ENCODE results near the gene UPK3A. TPM values are rescaled to one million over a fixed set of nuclear protein-coding genes. Genes with fewer than 3 reads are reported as not detected.
A peak's percentile ranks its signal among the peaks of the same experiment; 100 is the strongest.

Gene UPK3A
- total RNA-seq, 1 experiment from 2014 or later, result 2.0 TPM

DNA sequence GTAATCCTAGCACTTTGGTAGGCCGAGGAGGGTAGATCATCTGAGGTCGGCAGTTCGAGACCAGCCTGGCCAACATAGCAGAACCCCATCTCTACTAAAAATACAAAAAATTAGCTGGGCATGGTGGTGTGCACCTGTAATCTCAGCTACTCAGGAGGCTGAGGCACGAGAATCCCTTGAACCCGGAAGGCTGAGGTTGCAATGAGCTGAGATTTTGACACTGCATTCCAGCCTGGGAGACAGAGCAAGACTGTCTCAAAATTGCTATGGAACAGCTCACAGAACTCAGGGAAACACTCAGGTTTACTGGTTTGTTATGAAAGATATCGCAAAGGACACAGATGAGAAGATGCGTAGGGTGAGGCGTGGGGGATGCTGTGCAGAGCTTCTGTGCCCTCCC lies 27.7 kb downstream of the UPK3A start:
- Mint-ChIP-seq H3K27me3 (ENCODE audit: insufficient read depth, unreplicated experiment) (no peaks in the 10 kb centered on the region), H3K36me3 (ENCODE audit: insufficient read depth, unreplicated experiment) (peaks cover 46% of the 10 kb centered on the region), H3K4me3 (ENCODE audit: unreplicated experiment) (peak overlapping the region; percentile 47), H3K4me1 (ENCODE audit: low read depth, unreplicated experiment) (peaks cover 46% of the 10 kb centered on the region), H3K27ac (ENCODE audit: unreplicated experiment) (peak overlapping the region; percentile 82), H3K9me3 (ENCODE audit: unreplicated experiment) (no peaks in the 10 kb centered on the region)
- Histone ChIP-seq H3K36me3 (ENCODE audit: control insufficient read depth, insufficient read depth, low read length) (peaks cover 2% of the 10 kb centered on the region; the same call in 1 of the 2 replicates), H3K4me1 (peaks cover 71% of the 10 kb centered on the region), H3K9me3 (no peaks in the 10 kb centered on the region), H3K4me3 (ENCODE audit: low read depth, low read length) (no peak overlapping the region), H3K27me3 (replicated peaks; ENCODE audit: control insufficient read depth, insufficient read depth, low read length) (no peaks in the 10 kb centered on the region)
- POLR2A ChIA-PET, result no interaction called here
- CTCF ChIA-PET, result no interaction called here
- intact Hi-C loops (cut with micrococcal nuclease; ENCODE audit: unreplicated experiment), result no loop called here
- no peak for DNase-seq
- no TSS peak for BruUV-seq (replicated peaks)
- TF ChIP-seq, protein P1, sequence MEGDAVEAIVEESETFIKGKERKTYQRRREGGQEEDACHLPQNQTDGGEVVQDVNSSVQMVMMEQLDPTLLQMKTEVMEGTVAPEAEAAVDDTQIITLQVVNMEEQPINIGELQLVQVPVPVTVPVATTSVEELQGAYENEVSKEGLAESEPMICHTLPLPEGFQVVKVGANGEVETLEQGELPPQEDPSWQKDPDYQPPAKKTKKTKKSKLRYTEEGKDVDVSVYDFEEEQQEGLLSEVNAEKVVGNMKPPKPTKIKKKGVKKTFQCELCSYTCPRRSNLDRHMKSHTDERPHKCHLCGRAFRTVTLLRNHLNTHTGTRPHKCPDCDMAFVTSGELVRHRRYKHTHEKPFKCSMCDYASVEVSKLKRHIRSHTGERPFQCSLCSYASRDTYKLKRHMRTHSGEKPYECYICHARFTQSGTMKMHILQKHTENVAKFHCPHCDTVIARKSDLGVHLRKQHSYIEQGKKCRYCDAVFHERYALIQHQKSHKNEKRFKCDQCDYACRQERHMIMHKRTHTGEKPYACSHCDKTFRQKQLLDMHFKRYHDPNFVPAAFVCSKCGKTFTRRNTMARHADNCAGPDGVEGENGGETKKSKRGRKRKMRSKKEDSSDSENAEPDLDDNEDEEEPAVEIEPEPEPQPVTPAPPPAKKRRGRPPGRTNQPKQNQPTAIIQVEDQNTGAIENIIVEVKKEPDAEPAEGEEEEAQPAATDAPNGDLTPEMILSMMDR (IDR thresholded peaks at IDR 0.05; ENCODE audit: insufficient read depth in 1 of 2, low read depth in 1 of 2, low read length in 1 of 2, severe bottlenecking in 1 of 2, unreplicated experiment in 1 of 2), result no peak

DNA sequence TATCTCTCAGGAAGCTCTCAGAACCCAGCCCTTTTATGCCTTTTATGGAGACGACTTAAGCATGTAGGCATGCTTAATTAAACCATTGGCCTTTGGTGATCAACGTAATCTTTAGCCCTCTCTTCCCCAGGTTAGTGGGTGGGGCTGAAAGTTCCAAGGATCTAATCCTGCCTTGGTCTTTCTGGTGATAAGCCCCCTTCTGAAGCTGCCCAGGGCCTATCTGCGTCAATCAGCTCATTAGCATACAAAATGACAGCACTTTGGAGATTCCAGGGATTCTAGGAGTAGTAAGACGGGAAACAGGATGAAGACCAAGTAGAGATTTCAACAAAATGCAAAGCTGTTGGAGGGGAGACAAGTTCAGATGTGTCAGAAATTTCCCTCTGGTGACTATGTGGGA lies 28.1 kb downstream of the UPK3A start:
- Histone ChIP-seq H3K9me3 (no peaks in the 10 kb centered on the region), H3K4me3 (ENCODE audit: low read depth, low read length) (no peak overlapping the region), H3K27me3 (replicated peaks; ENCODE audit: control insufficient read depth, insufficient read depth, low read length) (no peaks in the 10 kb centered on the region), H3K36me3 (ENCODE audit: control insufficient read depth, insufficient read depth, low read length) (peaks cover 2% of the 10 kb centered on the region; the same call in 1 of the 2 replicates), H3K4me1 (peaks cover 75% of the 10 kb centered on the region)
- TF ChIP-seq, protein P1 (IDR thresholded peaks at IDR 0.05; ENCODE audit: insufficient read depth in 1 of 2, low read depth in 1 of 2, low read length in 1 of 2, severe bottlenecking in 1 of 2, unreplicated experiment in 1 of 2), result no peak
- ChIA-PET POLR2A (no interaction called here), CTCF (no interaction called here)
- peak overlapping the region; percentile 82 for H3K27ac Mint-ChIP-seq (ENCODE audit: unreplicated experiment)
- H3K9me3 Mint-ChIP-seq (ENCODE audit: unreplicated experiment), result no peaks in the 10 kb centered on the region
- BruUV-seq (replicated peaks), result no TSS peak
- H3K27me3 Mint-ChIP-seq (ENCODE audit: insufficient read depth, unreplicated experiment), result no peaks in the 10 kb centered on the region
- peak overlapping the region; percentile 47 for H3K4me3 Mint-ChIP-seq (ENCODE audit: unreplicated experiment)
- H3K36me3 Mint-ChIP-seq (ENCODE audit: insufficient read depth, unreplicated experiment), result peaks cover 50% of the 10 kb centered on the region
- peaks cover 46% of the 10 kb centered on the region for H3K4me1 Mint-ChIP-seq (ENCODE audit: low read depth, unreplicated experiment)
- intact Hi-C loops (cut with micrococcal nuclease; ENCODE audit: unreplicated experiment), result no loop called here
- no peak for DNase-seq

DNA sequence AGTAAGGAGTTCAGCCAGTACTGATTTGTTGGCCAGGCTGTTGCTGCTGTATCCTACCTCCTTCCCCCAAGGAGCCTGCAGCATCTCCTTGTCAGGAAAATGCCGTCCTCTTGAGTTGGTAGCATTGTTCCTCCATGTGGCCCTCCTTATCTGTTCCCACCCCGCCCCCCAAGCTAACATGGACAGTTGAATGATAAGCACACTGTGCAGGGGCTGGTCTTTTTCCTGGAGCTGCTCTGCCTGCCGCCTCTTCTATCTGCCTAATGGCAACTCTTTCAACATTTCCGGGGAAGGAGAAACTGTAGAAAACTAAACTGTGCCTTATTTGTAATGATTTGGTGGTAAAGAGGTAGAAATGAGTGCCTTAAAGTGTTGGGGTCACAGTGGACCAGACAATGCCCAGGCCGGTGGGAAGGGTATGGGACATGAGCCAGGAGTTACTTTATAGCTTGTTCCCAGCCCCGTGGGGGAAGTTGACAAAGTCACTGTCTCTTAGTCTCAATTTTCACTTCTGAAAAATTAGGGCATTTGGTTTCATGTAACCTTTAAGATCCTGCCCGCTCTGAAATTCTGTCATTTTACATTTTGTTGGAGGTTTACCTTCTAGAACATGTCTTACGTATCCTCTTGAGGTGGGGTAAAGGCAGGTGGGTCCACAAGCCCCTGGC lies 29.4 kb downstream of the UPK3A start:
- intact Hi-C loops (cut with micrococcal nuclease; ENCODE audit: unreplicated experiment), result no loop called here
- TF ChIP-seq, protein P1 (IDR thresholded peaks at IDR 0.05; ENCODE audit: insufficient read depth in 1 of 2, low read depth in 1 of 2, low read length in 1 of 2, severe bottlenecking in 1 of 2, unreplicated experiment in 1 of 2), result no peak
- CTCF ChIA-PET, result interaction anchor here (0.6 kb wide), 1 partner anchor 509 kb away, joined by 3 read pairs; no protein-coding TSS in a partner anchor

More for the DNA sequence above, 29.4 kb downstream of the UPK3A start:
- peaks cover 50% of the 10 kb centered on the region for H3K4me1 Mint-ChIP-seq (ENCODE audit: low read depth, unreplicated experiment)
- no peak overlapping the region for H3K4me3 ChIP-seq (ENCODE audit: low read depth, low read length)
- POLR2A ChIA-PET, result interaction anchor here (0.5 to 1.6 kb wide), 2 partner anchors 41 to 104 kb away, joined by 3 to 5 read pairs; no protein-coding TSS in a partner anchor
- peak; percentile 46 to 71 for DNase-seq
- H3K27ac Mint-ChIP-seq (ENCODE audit: unreplicated experiment), result peak overlapping the region; percentile 82
- H3K36me3 ChIP-seq (ENCODE audit: control insufficient read depth, insufficient read depth, low read length), result peaks cover 2% of the 10 kb centered on the region; the same call in 1 of the 2 replicates
- H3K4me3 Mint-ChIP-seq (ENCODE audit: unreplicated experiment), result peak overlapping the region; percentile 47
- H3K36me3 Mint-ChIP-seq (ENCODE audit: insufficient read depth, unreplicated experiment), result peaks cover 57% of the 10 kb centered on the region
- no peaks in the 10 kb centered on the region for H3K9me3 Mint-ChIP-seq (ENCODE audit: unreplicated experiment)
- no peaks in the 10 kb centered on the region for H3K27me3 Mint-ChIP-seq (ENCODE audit: insufficient read depth, unreplicated experiment)
- H3K9me3 ChIP-seq, result no peaks in the 10 kb centered on the region
- no peaks in the 10 kb centered on the region for H3K27me3 ChIP-seq (replicated peaks; ENCODE audit: control insufficient read depth, insufficient read depth, low read length)
- peaks cover 70% of the 10 kb centered on the region for H3K4me1 ChIP-seq
- no TSS peak for BruUV-seq (replicated peaks)

All from Caco-2 (cell line).